AG04449 (cell line): Measurements from ENCODE around the gene FAM83F.

ENCODE experiments used
- CTCF ChIA-PET: fragments of 350-600 bp; formaldehyde crosslinking; extraction: SDS; loops from one replicate; lab custom pipeline; 2021; ENCODE audit warnings: antibody characterized with exemption; lab: Yijun Ruan, JAX
- POLR2A ChIA-PET: fragments of 400-600, 350-600 bp; formaldehyde crosslinking; extraction: SDS; loops from one replicate; lab custom pipeline; 2020; ENCODE audit warnings: antibody characterized with exemption, inconsistent platforms; lab: Yijun Ruan, JAX
- DNase-seq: peaks from one replicate; pipeline ENCODE4 v3.0.0-alpha.2; 2010; ENCODE audit warnings: low read depth, low spot score
- H3K4me3 ChIP-seq: 2 replicates; pipeline ENCODE4 v1.5.1; 2011; ENCODE audit warnings: low read depth, mild to moderate bottlenecking, control low read depth, low read length
- CTCF ChIP-seq: IDR thresholded peaks from one replicate; pipeline ENCODE4 v1.5.1; 2011; ENCODE audit warnings: mild to moderate bottlenecking, moderate library complexity, low read length, control low read depth, inconsistent platforms; ENCODE audit not compliant: insufficient read depth; ENCODE audit errors: missing control alignments

FAM83F gene

GRCh38 chr22:40036126-40036525, 41.4 kb downstream of the FAM83F start:
- ChIA-PET CTCF (interaction anchor here (0.6 to 24.3 kb wide), 14 partner anchors 9 to 602 kb away, joined by 3 to 1079 read pairs (median 9); partner anchors contain the start of gene RPS19BP1), POLR2A (no interaction called here)
- DNase-seq = no peak
- H3K4me3 ChIP-seq = no peak overlapping the region
- TF ChIP-seq CTCF = no peak

- POLR2A ChIA-PET = no interaction called here
- TF ChIP-seq CTCF = peak; percentile 90
- CTCF ChIA-PET = interaction anchor here (0.6 to 24.3 kb wide), 15 partner anchors 8 to 644 kb away, joined by 3 to 1079 read pairs (median 8); partner anchors contain the start of gene RPS19BP1
- no peak for DNase-seq
- H3K4me3 ChIP-seq = no peak overlapping the region
These were observed 42.0 kb downstream of the FAM83F start for GRCh38 chr22:40036591-40037225.

GRCh38 chr22:40037320-40037719, 42.6 kb downstream of the FAM83F start:
- DNase-seq = no peak
- ChIA-PET POLR2A (no interaction called here), CTCF (interaction anchor here (0.8 to 24.3 kb wide), 10 partner anchors 7 to 644 kb away, joined by 3 to 1079 read pairs (median 12); partner anchors contain the start of gene RPS19BP1)
- no peak overlapping the region for H3K4me3 ChIP-seq
- TF ChIP-seq CTCF = no peak

- ChIA-PET POLR2A (interaction anchor here (1.6 kb wide), 1 partner anchor 516 kb away, joined by 9 read pairs; no protein-coding TSS in a partner anchor), CTCF (interaction anchor here (0.6 to 24.3 kb wide), 10 partner anchors 8 to 696 kb away, joined by 3 to 1079 read pairs (median 5); partner anchors contain the start of gene RPS19BP1)
- TF ChIP-seq CTCF = no peak
- no peak overlapping the region for H3K4me3 ChIP-seq
- DNase-seq = no peak
These were observed 44.8 kb downstream of the FAM83F start for GRCh38 chr22:40039482-40040115.

GRCh38 chr22:40040927-40041326, 46.2 kb downstream of the FAM83F start:
- POLR2A ChIA-PET = no interaction called here
- no peak for DNase-seq

More at GRCh38 chr22:40040927-40041326, 46.2 kb downstream of the FAM83F start:
- CTCF ChIA-PET = interaction anchor here (1.0 to 24.3 kb wide), 5 partner anchors 16 to 548 kb away, joined by 4 to 1079 read pairs (median 11); partner anchors contain the start of gene RPS19BP1
- TF ChIP-seq CTCF = no peak
- no peak overlapping the region for H3K4me3 ChIP-seq
